ENCODE data around the gene HDAC7. TPM values are rescaled to one million over a fixed set of nuclear protein-coding genes. Genes with fewer than 3 reads are reported as not detected.
A peak's percentile ranks its signal among the peaks of the same experiment; 100 is the strongest.
"Not testable (repeated sequence)": the region's sequence is repeated elsewhere in the genome, so short reads cannot be mapped to it uniquely, and the experiment has no call there.

Gene HDAC7
- total RNA-seq, 2 experiments from 2014 or later = 331 to 385 TPM

DNA sequence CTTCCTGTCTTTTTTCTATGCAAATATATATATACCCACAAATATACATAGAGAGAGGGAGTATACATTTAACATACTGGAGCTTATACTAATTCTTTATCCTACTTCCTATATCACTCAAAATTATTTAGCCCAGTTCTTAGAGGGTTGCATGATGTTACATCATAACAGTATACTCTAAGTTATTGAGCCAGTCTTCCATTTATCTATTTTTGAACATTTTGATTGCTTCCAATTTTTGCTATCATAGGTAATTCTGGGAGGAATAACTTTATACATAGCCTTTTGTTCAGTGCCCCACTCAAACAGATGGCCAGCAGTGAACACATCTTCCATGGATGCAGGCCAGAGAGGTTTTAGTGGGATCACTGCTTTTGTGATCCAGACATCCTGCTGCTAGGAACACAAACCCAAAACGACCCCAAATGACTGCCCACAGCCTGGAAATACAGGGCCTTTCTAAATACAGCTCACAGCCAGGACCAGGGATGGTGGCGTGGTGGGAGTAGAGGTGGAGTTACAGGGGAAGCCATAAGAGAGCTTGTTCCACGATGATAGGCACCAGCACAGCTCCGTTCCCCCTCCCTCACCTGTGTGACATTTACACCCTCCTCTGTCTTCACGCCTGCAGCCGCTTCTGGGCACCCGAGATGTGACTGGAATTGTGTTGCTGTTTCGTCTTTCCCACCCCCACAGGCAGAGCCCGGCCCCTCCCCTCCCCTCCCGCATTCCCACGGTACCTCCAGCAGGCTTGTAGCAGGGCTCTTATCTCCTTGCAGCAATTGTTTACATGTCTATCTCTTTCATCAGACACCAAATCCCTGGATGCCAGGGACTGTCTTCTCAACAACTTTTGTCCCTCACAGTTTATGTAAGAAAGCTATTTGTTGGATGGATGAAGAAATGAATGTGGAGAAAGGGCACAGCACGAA lies 30.7 kb upstream of the HDAC7 start:
- ATAC-seq (no peak), DNase-seq (no peak)
- intact Hi-C loops (cut with DNase I, micrococcal nuclease) = no loop called here
- Mint-ChIP-seq H3K9me3 (ENCODE audit: low read depth) (no peaks in the 10 kb centered on the region), H3K4me3 (no peak overlapping the region), H3K27me3 (no peaks in the 10 kb centered on the region), H3K27ac (no peak overlapping the region), H3K4me1 (peaks cover 16% of the 10 kb centered on the region), H3K36me3 (ENCODE audit: low read depth) (peaks cover 64% of the 10 kb centered on the region)
- CTCF ChIA-PET = interaction anchor here (0.6 to 2.7 kb wide), 4 partner anchors 9 to 83 kb away, joined by 4 to 10 read pairs (median 6); no protein-coding TSS in a partner anchor
- POLR2A ChIA-PET = no interaction called here

DNA sequence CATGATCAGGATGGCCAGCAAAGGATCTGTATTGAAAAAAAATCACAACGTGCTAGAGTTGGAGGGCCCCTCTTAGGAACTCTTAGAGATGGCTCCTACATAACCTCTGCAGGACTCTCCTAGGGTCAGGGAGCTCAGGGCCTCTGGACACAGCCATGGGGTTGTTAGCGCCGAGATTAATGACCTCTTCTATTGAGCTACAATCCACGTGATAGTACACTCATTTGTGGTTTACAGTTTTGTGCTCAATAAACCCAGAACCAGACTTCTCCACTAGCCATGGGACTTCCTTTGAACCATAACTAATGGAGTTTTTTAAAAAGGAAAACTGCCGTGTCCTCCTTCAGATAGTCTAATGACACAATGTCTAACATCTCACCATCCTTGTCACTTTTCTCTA lies 29.6 kb upstream of the HDAC7 start:
- H3K4me3 Mint-ChIP-seq = no peak overlapping the region
- DNase-seq (no peak), ATAC-seq (no peak)
- H3K36me3 Mint-ChIP-seq (ENCODE audit: low read depth) = peaks cover 70% of the 10 kb centered on the region
- H3K9me3 Mint-ChIP-seq (ENCODE audit: low read depth) = no peaks in the 10 kb centered on the region
- H3K27me3 Mint-ChIP-seq = no peaks in the 10 kb centered on the region
- intact Hi-C loops (cut with DNase I, micrococcal nuclease) = no loop called here
- ChIA-PET POLR2A (no interaction called here), CTCF (interaction anchor here (0.6 to 2.1 kb wide), 4 partner anchors 12 to 159 kb away, joined by 3 to 7 read pairs (median 4); no protein-coding TSS in a partner anchor)
- H3K4me1 Mint-ChIP-seq = peaks cover 16% of the 10 kb centered on the region
- no peak overlapping the region for H3K27ac Mint-ChIP-seq

DNA sequence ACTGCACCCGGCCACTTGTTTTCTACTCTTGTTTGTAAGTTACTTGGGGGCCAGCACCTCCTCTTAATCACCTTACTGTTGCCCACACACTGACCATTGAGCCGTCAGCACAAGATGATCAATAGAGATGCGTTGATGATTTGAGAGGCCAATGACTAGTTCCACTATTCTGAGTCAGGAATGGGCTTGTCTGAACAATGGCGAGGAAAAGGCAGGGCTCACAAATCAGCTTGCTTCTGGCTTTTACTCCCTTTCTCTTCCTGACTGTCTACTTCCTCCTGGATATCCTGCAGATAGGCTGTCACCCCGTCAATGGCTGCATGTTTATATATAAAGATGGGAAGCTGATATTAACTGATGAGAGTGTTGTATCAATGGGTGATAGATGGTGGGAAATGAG lies 29.1 kb upstream of the HDAC7 start:
- Mint-ChIP-seq H3K27me3 (no peaks in the 10 kb centered on the region), H3K4me3 (no peak overlapping the region), H3K9me3 (ENCODE audit: low read depth) (no peaks in the 10 kb centered on the region), H3K4me1 (peaks cover 16% of the 10 kb centered on the region), H3K27ac (no peak overlapping the region), H3K36me3 (ENCODE audit: low read depth) (peaks cover 73% of the 10 kb centered on the region)
- ATAC-seq = no peak
- intact Hi-C loops (cut with DNase I, micrococcal nuclease) = no loop called here
- POLR2A ChIA-PET = no interaction called here
- DNase-seq = no peak
- CTCF ChIA-PET = interaction anchor here (0.6 to 2.1 kb wide), 7 partner anchors 11 to 159 kb away, joined by 3 to 19 read pairs (median 3); no protein-coding TSS in a partner anchor

DNA sequence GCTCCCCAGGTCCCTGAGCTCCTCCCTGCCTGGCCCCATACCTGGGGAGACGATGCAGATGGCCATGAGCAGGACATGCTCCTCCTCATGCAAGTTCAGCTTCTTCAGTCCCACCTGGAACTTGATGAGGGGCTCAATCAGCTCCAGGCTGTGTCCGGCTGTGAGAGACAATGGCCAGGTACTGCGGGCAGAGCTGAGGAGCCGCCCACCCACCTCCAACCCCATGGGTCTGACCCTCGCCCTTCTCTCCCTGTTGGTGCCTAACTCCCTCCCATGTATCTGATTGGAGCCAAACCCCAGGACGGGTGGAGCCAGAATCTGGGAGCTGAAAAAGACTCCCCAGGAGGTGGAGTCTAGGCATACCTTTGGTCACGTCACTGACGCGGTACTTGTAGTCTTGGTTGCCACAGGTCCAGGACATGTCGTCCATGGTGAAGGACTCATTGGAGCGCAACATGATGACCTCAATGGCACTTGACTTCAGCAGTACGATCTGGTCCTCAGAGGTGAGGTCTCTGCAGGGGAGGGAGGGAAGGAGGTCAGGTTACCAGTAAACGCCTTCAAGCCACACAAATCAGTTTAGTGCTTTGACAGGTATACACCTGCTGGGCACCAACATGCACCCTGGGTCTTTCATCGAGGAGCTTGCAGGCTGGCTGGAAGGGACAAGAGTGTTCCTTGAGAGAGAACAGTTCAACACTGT lies 26.7 kb upstream of the HDAC7 start:
- peaks cover 66% of the 10 kb centered on the region for H3K36me3 Mint-ChIP-seq (ENCODE audit: low read depth)
- ATAC-seq = no peak
- intact Hi-C loops (cut with DNase I, micrococcal nuclease) = no loop called here
- peaks cover 13% of the 10 kb centered on the region for H3K4me1 Mint-ChIP-seq
- ChIA-PET CTCF (interaction anchor here (0.6 to 2.1 kb wide), 6 partner anchors 8 to 317 kb away, joined by 3 to 19 read pairs (median 4); no protein-coding TSS in a partner anchor), POLR2A (interaction anchor here (0.9 kb wide), 1 partner anchor 19 kb away, joined by 3 read pairs; no protein-coding TSS in a partner anchor)
- no peak overlapping the region for H3K4me3 Mint-ChIP-seq
- H3K9me3 Mint-ChIP-seq (ENCODE audit: low read depth) = no peaks in the 10 kb centered on the region
- DNase-seq = no peak
- H3K27ac Mint-ChIP-seq = no peak overlapping the region
- no peaks in the 10 kb centered on the region for H3K27me3 Mint-ChIP-seq

DNA sequence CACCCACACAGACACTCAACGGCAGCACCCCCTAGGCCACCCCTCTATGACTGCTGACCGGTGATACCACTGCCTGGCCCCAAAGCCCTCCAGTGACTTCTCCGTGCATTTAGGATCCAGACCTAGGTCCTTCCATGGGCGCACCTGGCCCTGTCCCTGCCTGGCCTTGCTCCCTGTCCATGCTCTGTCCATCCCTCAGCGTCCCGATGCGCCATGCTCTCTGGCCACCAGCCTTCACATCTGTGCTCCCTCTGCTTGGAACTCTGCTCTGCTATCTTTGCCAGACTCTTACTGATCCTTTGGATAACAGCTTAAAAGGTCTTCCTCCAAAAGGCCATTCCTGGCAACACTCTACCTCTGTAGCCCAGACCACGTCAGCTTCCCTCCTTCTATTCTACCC lies 25.4 kb upstream of the HDAC7 start:
- Mint-ChIP-seq H3K4me3 (no peak overlapping the region), H3K27me3 (no peaks in the 10 kb centered on the region), H3K27ac (no peak overlapping the region), H3K4me1 (peaks cover 10% of the 10 kb centered on the region), H3K36me3 (ENCODE audit: low read depth) (peaks cover 53% of the 10 kb centered on the region), H3K9me3 (ENCODE audit: low read depth) (no peaks in the 10 kb centered on the region)
- no peak for DNase-seq
- ATAC-seq = no peak
- ChIA-PET CTCF (interaction anchor here (0.7 kb wide), 1 partner anchor 43 kb away, joined by 3 read pairs; no protein-coding TSS in a partner anchor), POLR2A (interaction anchor here (0.6 kb wide), 1 partner anchor 63 kb away, joined by 3 read pairs; no protein-coding TSS in a partner anchor)
- intact Hi-C loops (cut with DNase I, micrococcal nuclease) = no loop called here

DNA sequence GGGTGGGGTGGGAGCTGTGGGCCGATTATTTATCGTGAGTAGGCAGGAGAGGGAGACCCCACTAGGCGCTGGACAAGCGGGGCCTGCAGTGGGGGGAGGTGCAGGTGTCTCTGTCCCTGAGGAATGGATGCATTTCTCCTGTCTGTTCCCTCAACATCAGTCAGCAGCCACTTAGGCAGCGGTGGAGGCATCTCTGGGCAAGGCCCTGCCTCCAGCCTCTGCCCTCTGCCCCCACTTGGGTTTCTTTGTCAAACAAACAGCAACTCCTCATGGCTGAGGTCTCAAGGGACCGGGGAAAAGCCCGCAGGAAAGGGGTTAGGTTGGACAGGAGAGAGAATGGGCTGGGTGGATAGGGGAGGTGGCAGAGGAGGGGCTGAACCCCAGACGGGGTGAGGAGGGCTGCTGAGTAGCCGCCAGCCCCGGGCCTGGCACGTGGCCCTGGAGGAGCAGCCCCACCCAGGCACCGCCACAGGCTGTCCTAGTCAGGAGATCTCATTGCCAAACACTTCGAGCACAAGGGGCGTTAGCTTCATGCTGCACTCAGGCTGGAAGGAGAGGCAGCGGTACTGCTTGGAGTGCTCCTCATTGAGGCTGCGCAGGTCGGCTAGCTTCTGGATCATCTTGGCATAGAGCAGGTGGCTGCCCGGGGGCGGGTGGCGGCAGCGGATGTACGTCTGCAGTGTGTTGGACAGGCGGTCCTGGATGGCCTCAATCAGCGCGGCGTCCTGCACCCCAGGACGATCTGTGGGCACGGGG lies 24.7 kb upstream of the HDAC7 start:
- H3K27me3 Mint-ChIP-seq = no peaks in the 10 kb centered on the region
- H3K4me1 Mint-ChIP-seq = peaks cover 10% of the 10 kb centered on the region
- ATAC-seq (no peak), DNase-seq (no peak)
- ChIA-PET POLR2A (interaction anchor here (0.6 kb wide), 1 partner anchor 62 kb away, joined by 3 read pairs; no protein-coding TSS in a partner anchor), CTCF (interaction anchor here (0.7 to 13.3 kb wide), 3 partner anchors 17 to 102 kb away, joined by 3 to 198 read pairs (median 3); no protein-coding TSS in a partner anchor)
- intact Hi-C loops (cut with DNase I, micrococcal nuclease) = no loop called here
- H3K27ac Mint-ChIP-seq = no peak overlapping the region
- no peak overlapping the region for H3K4me3 Mint-ChIP-seq
- no peaks in the 10 kb centered on the region for H3K9me3 Mint-ChIP-seq (ENCODE audit: low read depth)
- peaks cover 50% of the 10 kb centered on the region for H3K36me3 Mint-ChIP-seq (ENCODE audit: low read depth)

DNA sequence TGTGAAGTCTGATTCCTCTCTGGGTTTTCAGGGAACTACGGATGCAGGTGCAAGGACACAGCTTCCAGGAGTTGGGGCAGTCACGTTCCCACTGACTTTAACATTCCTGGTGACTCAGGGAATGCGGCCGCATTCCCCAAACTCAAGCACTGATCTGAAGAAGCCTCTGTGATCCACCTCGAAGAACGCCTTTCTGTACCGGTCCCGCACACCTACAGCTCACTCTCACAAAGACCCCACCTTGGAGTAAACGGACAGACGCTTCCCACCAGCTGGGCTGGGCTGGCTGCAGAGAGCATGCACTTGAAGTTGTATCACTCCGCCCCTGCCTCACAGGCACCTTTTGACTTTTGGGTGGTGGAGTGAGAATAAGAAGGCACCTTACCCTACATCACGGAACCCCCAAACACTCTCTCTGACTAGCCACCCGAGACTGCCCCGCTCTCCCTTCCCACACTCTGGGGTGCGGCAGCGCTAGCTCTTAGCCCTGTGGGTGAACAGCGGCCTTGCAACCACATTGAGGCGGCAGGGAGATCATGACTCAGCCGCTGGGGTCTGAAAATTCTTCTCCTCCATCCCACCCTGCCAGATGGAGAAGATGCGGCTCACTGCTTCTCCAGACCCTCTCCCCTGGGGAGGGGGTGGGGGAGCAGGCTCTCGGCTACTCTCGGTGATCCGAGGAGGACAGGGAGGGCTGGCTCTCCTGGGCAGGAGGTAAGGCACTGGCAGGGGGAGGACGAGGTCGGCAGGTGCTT lies 23.7 kb upstream of the HDAC7 start:
- H3K27me3 Mint-ChIP-seq = no peaks in the 10 kb centered on the region
- H3K4me3 Mint-ChIP-seq = no peak overlapping the region
- CTCF ChIA-PET = interaction anchor here (1.4 to 13.3 kb wide), 3 partner anchors 16 to 101 kb away, joined by 3 to 198 read pairs (median 5); no protein-coding TSS in a partner anchor
- H3K27ac Mint-ChIP-seq = no peak overlapping the region
- ATAC-seq (no peak), DNase-seq (no peak)
- H3K9me3 Mint-ChIP-seq (ENCODE audit: low read depth) = no peaks in the 10 kb centered on the region
- POLR2A ChIA-PET = no interaction called here
- intact Hi-C loops (cut with DNase I, micrococcal nuclease) = no loop called here
- H3K36me3 Mint-ChIP-seq (ENCODE audit: low read depth) = peaks cover 42% of the 10 kb centered on the region
- peaks cover 11% of the 10 kb centered on the region for H3K4me1 Mint-ChIP-seq

DNA sequence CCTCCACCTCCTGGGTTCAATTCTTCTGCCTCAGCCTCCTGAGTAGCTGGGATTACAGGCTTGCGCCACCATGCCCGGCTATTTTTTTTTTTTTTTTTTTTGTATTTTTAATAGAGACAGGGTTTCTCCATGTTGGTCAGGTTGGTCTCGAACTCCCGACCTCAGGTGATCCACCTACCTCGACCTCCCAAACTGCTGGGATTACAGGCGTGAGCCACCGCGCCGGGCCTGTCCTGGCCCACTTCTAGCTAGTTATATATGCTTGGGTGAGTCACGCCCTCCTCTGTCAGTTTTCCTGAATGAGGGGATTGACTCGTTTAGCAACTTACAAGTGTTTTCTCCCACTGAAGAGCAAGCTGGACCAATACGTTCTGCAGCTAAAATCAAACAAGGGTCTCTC lies 22.8 kb upstream of the HDAC7 start:
- H3K27ac Mint-ChIP-seq; H3K27me3 Mint-ChIP-seq; H3K4me3 Mint-ChIP-seq; intact Hi-C loops (cut with DNase I, micrococcal nuclease); ATAC-seq; H3K9me3 Mint-ChIP-seq (ENCODE audit: low read depth); DNase-seq: not testable (repeated sequence)
- CTCF ChIA-PET = interaction anchor here (1.0 to 13.3 kb wide), 5 partner anchors 15 to 100 kb away, joined by 3 to 198 read pairs (median 3); no protein-coding TSS in a partner anchor
- Mint-ChIP-seq H3K4me1 (peaks cover 19% of the 10 kb centered on the region), H3K36me3 (ENCODE audit: low read depth) (peaks cover 42% of the 10 kb centered on the region)
- POLR2A ChIA-PET = interaction anchor here (0.6 kb wide), 1 partner anchor 110 kb away, joined by 3 read pairs; no protein-coding TSS in a partner anchor

DNA sequence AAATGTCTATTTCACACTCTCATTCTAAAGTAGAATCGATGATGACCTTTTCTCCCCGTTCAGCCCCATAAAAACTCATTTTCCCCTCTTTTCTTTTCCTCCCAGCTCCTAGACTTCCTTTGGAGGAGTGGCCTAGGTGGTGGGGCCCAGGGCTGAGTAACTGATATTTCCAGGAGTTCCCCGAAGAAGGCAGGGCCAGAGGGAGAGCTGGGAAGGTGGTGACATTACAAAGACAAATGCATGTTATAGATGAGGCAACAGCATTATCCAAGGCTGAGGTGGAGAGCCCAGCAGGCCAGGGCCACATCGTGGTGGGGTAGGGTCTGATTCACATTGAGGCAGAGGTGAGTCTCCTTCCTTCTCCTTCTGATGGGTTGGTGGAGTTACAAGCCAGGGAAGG lies 22.2 kb upstream of the HDAC7 start:
- ATAC-seq = peak; percentile 6
- peak overlapping the region; percentile 33 for H3K27ac Mint-ChIP-seq
- ChIA-PET CTCF (interaction anchor here (0.7 to 14.5 kb wide), 13 partner anchors 14 to 191 kb away, joined by 3 to 303 read pairs (median 4); no protein-coding TSS in a partner anchor), POLR2A (interaction anchor here (0.6 kb wide), 1 partner anchor 109 kb away, joined by 3 read pairs; no protein-coding TSS in a partner anchor)
- no peaks in the 10 kb centered on the region for H3K27me3 Mint-ChIP-seq
- H3K36me3 Mint-ChIP-seq (ENCODE audit: low read depth) = peaks cover 37% of the 10 kb centered on the region
- no peak for DNase-seq
- intact Hi-C loops (cut with DNase I, micrococcal nuclease) = loop anchor here in 1 of 2 experiments (2.0 kb wide), 1 partner anchor 107 kb away; no protein-coding TSS in a partner anchor
- H3K4me3 Mint-ChIP-seq = no peak overlapping the region
- no peaks in the 10 kb centered on the region for H3K9me3 Mint-ChIP-seq (ENCODE audit: low read depth)
- H3K4me1 Mint-ChIP-seq = peaks cover 25% of the 10 kb centered on the region

DNA sequence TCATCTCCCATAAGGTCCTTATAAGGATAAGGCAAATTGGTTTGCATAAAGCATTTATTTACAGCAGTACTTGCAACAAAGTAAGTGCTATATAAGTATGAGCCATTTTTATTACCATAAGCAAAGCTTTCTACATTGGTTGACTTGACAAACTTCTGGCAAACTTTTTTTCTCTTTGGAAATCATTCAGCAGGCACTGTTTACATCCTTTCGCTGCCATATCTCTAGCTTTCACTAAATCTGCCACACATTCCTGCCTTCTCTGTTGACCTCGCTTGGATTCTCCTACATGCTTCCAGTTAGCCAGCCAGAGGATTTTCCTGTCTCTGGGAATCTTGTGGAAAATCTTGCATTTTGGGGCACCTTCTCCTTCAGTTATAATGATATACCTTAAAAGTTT lies 21.8 kb upstream of the HDAC7 start:
- no peaks in the 10 kb centered on the region for H3K27me3 Mint-ChIP-seq
- peaks cover 33% of the 10 kb centered on the region for H3K36me3 Mint-ChIP-seq (ENCODE audit: low read depth)
- POLR2A ChIA-PET = interaction anchor here (1.0 kb wide), 1 partner anchor 43 kb away, joined by 3 read pairs; no protein-coding TSS in a partner anchor
- CTCF ChIA-PET = interaction anchor here (0.7 to 14.5 kb wide), 19 partner anchors 9 to 190 kb away, joined by 3 to 303 read pairs (median 4); no protein-coding TSS in a partner anchor
- no peak for ATAC-seq
- peak overlapping the region; percentile 33 for H3K27ac Mint-ChIP-seq
- H3K4me3 Mint-ChIP-seq = no peak overlapping the region
- no peak for DNase-seq
- peaks cover 30% of the 10 kb centered on the region for H3K4me1 Mint-ChIP-seq
- no peaks in the 10 kb centered on the region for H3K9me3 Mint-ChIP-seq (ENCODE audit: low read depth)
- intact Hi-C loops (cut with DNase I, micrococcal nuclease) = loop anchor here in 1 of 2 experiments (2.0 kb wide), 1 partner anchor 107 kb away; no protein-coding TSS in a partner anchor

Data from activated CD4-positive, alpha-beta T cell treated with anti-CD3 and anti-CD28 coated beads for 36 hours (primary cell).